ENCODE data around the gene HYAL4. TPM values are rescaled to one million over a fixed set of nuclear protein-coding genes. Genes with fewer than 3 reads are reported as not detected.
"Not testable (repeated sequence)": the region's sequence is repeated elsewhere in the genome, so short reads cannot be mapped to it uniquely, and the experiment has no call there.

HYAL4 gene
- total RNA-seq, 1 experiment from 2014 or later = not detected

GRCh38 chr7:123836656-123837055 lies 8.3 kb upstream of the HYAL4 start (continued):
- TF ChIP-seq CDX4 (CRISPR knock-in tag; IDR thresholded peaks at IDR 0.05; ENCODE audit: borderline replicate concordance) (no peak), KAT7 (CRISPR knock-in tag; IDR thresholded peaks at IDR 0.05; ENCODE audit: borderline replicate concordance) (no peak)

GRCh38 chr7:123839106-123839505 lies 5.9 kb upstream of the HYAL4 start:
- DNase-seq (ENCODE audit: low spot score); CTCF ChIA-PET; H3K27ac Mint-ChIP-seq; POLR2A ChIA-PET; H3K36me3 Mint-ChIP-seq; ATAC-seq; H3K4me1 Mint-ChIP-seq; H3K27me3 Mint-ChIP-seq (ENCODE audit: low read depth); H3K4me3 Mint-ChIP-seq: not testable (repeated sequence)
- peaks cover 27% of the 10 kb centered on the region for H3K9me3 Mint-ChIP-seq

GRCh38 chr7:123844142-123844541 lies 827 bp upstream of the HYAL4 start:
- ATAC-seq; H3K27ac Mint-ChIP-seq; DNase-seq (ENCODE audit: low spot score); H3K27me3 Mint-ChIP-seq (ENCODE audit: low read depth); POLR2A ChIA-PET; CTCF ChIA-PET; H3K4me3 Mint-ChIP-seq; H3K36me3 Mint-ChIP-seq; H3K4me1 Mint-ChIP-seq: not testable (repeated sequence)
- TF ChIP-seq GABPB1 (CRISPR knock-in tag; IDR thresholded peaks at IDR 0.05) = 0 out of 2 replicates have a peak, but pooled peaks have one; percentile 48
- peaks cover 23% of the 10 kb centered on the region for H3K9me3 Mint-ChIP-seq

- Mint-ChIP-seq H3K27ac (no peak overlapping the region), H3K36me3 (no peaks in the 10 kb centered on the region), H3K27me3 (ENCODE audit: low read depth) (no peaks in the 10 kb centered on the region; the same call in none of the 2 replicates), H3K4me1 (no peaks in the 10 kb centered on the region), H3K9me3 (peaks cover 16% of the 10 kb centered on the region), H3K4me3 (no peak overlapping the region)
- POLR2A ChIA-PET = no interaction called here
- DNase-seq (ENCODE audit: low spot score) (no peak), ATAC-seq (no peak)
- no peak for TF ChIP-seq FOXK1 (CRISPR knock-in tag; IDR thresholded peaks at IDR 0.05)
- TF ChIP-seq ZNF425 (CRISPR knock-in tag; conservative IDR thresholded peaks at IDR 0.05) = no peak
- no peak for TF ChIP-seq E2F4 (CRISPR knock-in tag; IDR thresholded peaks at IDR 0.05; ENCODE audit: borderline replicate concordance, low read depth)
- CTCF ChIA-PET = interaction anchor here (1.2 kb wide), 1 partner anchor 48 kb away, joined by 5 read pairs; no protein-coding TSS in a partner anchor
Observed at GRCh38 chr7:123845823-123846216, 851 bp downstream of the HYAL4 start.

- DNase-seq (ENCODE audit: low spot score) (no peak), ATAC-seq (peak; percentile 76)
- TF ChIP-seq NFATC4 (CRISPR knock-in tag; IDR thresholded peaks at IDR 0.05) (no peak), TCF7 (CRISPR knock-in tag; IDR thresholded peaks at IDR 0.05; ENCODE audit: low read depth) (no peak), ZNF425 (CRISPR knock-in tag; conservative IDR thresholded peaks at IDR 0.05) (no peak), ZNF219 (CRISPR knock-in tag; IDR thresholded peaks at IDR 0.05; ENCODE audit: borderline replicate concordance) (no peak), ZNF281 (CRISPR knock-in tag; IDR thresholded peaks at IDR 0.05) (no peak), MXD4 (CRISPR knock-in tag; IDR thresholded peaks at IDR 0.05; ENCODE audit: borderline replicate concordance) (no peak)
- Mint-ChIP-seq H3K36me3 (no peaks in the 10 kb centered on the region), H3K9me3 (peaks cover 18% of the 10 kb centered on the region), H3K27ac (no peak overlapping the region), H3K4me1 (no peaks in the 10 kb centered on the region), H3K4me3 (no peak overlapping the region), H3K27me3 (ENCODE audit: low read depth) (no peaks in the 10 kb centered on the region; the same call in 1 of the 2 replicates)
- POLR2A ChIA-PET = no interaction called here
- CTCF ChIA-PET = interaction anchor here (1.2 kb wide), 1 partner anchor 48 kb away, joined by 5 read pairs; no protein-coding TSS in a partner anchor
Observed at GRCh38 chr7:123846217-123846891, 1.4 kb downstream of the HYAL4 start.

Data from WTC11 (cell line).